Measurements from ENCODE around the gene ALK. TPM values are rescaled to one million over a fixed set of nuclear protein-coding genes. Genes with fewer than 3 reads are reported as not detected.

ALK gene
- polyA plus RNA-seq, 1 of the 3 experiments (the other 2 are of a cell fraction) = 0.30 TPM

DNA sequence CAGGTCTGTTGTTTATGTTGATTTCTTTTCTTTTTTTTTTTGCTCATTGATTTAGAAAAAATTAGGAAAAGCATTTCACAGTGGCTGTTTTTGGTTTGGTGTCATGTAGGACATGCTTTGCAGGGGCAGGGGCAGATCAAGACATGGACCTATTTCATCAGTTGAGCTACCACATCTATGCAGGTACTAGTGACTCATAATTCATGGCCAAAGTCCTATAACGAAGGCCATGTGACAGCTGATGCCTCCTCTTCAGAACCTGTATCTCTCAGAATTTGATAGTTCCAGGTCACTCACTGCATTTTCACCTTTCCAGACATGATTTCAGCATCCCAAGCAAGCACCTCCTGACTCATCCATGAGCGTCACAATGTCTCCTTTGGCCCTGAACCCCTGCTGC lies 195.8 kb downstream of the ALK start:
- no peak for DNase-seq
- 7% methylated on average over 2 of the region's 2 CpGs for WGBS (ENCODE audit: low lambda C conversion rate)
- no peaks in the 10 kb centered on the region for H3K79me2 ChIP-seq (ENCODE audit: insufficient read depth)
- peaks cover 8% of the 10 kb centered on the region; the same call in 1 of the 2 replicates for H3K27me3 ChIP-seq (ENCODE audit: insufficient read depth)
- no peak overlapping the region for H3K9ac ChIP-seq
- H2AFZ ChIP-seq (ENCODE audit: low read depth) = no peak overlapping the region
- H3K36me3 ChIP-seq (replicated peaks in 1 of 2; ENCODE audit: control insufficient read depth in 1 of 2, insufficient read depth in 2 of 2, low read length in 1 of 2) = no peaks in the 10 kb centered on the region
- peaks cover 0 to 52% of the 10 kb centered on the region in 2 experiments; a peak in 2 of 4 replicates for H3K4me1 ChIP-seq (ENCODE audit: control insufficient read depth in 1 of 2, insufficient read depth in 2 of 2, low read depth in 1 of 2, low read length in 1 of 2)
- TF ChIP-seq EZH2phosphoT487 (IDR thresholded peaks at IDR 0.05; ENCODE audit: borderline replicate concordance, low read depth) (no peak), CTCF (IDR thresholded peaks at IDR 0.05) (no peak), REST (IDR thresholded peaks at IDR 0.05; ENCODE audit: low read depth, low read length) (no peak), USF2 (IDR thresholded peaks at IDR 0.05; ENCODE audit: borderline replicate concordance, low read depth, low read length) (no peak), MAX (IDR thresholded peaks at IDR 0.05; ENCODE audit: low read depth) (no peak)
- ChIA-PET CTCF (interaction anchor here (1.1 to 2.6 kb wide), 3 partner anchors 9 to 20 kb away, joined by 3 to 10 read pairs (median 6); no protein-coding TSS in a partner anchor), POLR2A (no interaction called here)
- H4K20me1 ChIP-seq (ENCODE audit: insufficient read depth) = no peaks in the 10 kb centered on the region
- no peaks in the 10 kb centered on the region for H3F3A ChIP-seq (replicated peaks; ENCODE audit: insufficient read depth)
- no peak overlapping the region for H3K4me2 ChIP-seq
- H3K27ac ChIP-seq (ENCODE audit: low read depth in 2 of 2, low read length in 1 of 2) = no peak overlapping the region; a peak in 1 of 4 replicates
- no peak overlapping the region for H3K4me3 ChIP-seq (ENCODE audit: low read depth in 2 of 2, low read length in 1 of 2)
- H3K9me3 ChIP-seq = no peaks in the 10 kb centered on the region
- H3K9me2 ChIP-seq = no peaks in the 10 kb centered on the region

- 75% methylated on average over 3 of the region's 3 CpGs for WGBS (ENCODE audit: low lambda C conversion rate)
- H2AFZ ChIP-seq (ENCODE audit: low read depth) = no peak overlapping the region
- no peaks in the 10 kb centered on the region for H4K20me1 ChIP-seq (ENCODE audit: insufficient read depth)
- no peak overlapping the region for H3K9ac ChIP-seq
- CTCF ChIA-PET = interaction anchor here (1.0 to 1.7 kb wide), 3 partner anchors 9 to 348 kb away, joined by 4 to 5 read pairs (median 5); no protein-coding TSS in a partner anchor
- no peaks in the 10 kb centered on the region for H3F3A ChIP-seq (replicated peaks; ENCODE audit: insufficient read depth)
- H3K27me3 ChIP-seq (ENCODE audit: insufficient read depth) = peaks cover 8% of the 10 kb centered on the region; the same call in 1 of the 2 replicates
- H3K4me2 ChIP-seq = no peak overlapping the region
- H3K9me2 ChIP-seq = no peaks in the 10 kb centered on the region
- H3K36me3 ChIP-seq (replicated peaks in 1 of 2; ENCODE audit: control insufficient read depth in 1 of 2, insufficient read depth in 2 of 2, low read length in 1 of 2) = no peaks in the 10 kb centered on the region
- H3K4me3 ChIP-seq (ENCODE audit: low read depth in 2 of 2, low read length in 1 of 2) = no peak overlapping the region
- no peaks in the 10 kb centered on the region for H3K79me2 ChIP-seq (ENCODE audit: insufficient read depth)
- POLR2A ChIA-PET = interaction anchor here (0.9 to 1.4 kb wide), 2 partner anchors 74 to 243 kb away, joined by 4 read pairs; no protein-coding TSS in a partner anchor
- no peaks in the 10 kb centered on the region for H3K9me3 ChIP-seq
- no peak for DNase-seq
- peaks cover 0 to 50% of the 10 kb centered on the region in 2 experiments; a peak in 2 of 4 replicates for H3K4me1 ChIP-seq (ENCODE audit: control insufficient read depth in 1 of 2, insufficient read depth in 2 of 2, low read depth in 1 of 2, low read length in 1 of 2)
- peak overlapping the region in 1 of 2 experiments; percentile 39; a peak in 1 of 4 replicates for H3K27ac ChIP-seq (ENCODE audit: low read depth in 2 of 2, low read length in 1 of 2)
- no peak for TF ChIP-seq EZH2phosphoT487 (IDR thresholded peaks at IDR 0.05; ENCODE audit: borderline replicate concordance, low read depth)
- no peak for TF ChIP-seq USF1 (IDR thresholded peaks at IDR 0.05; ENCODE audit: borderline replicate concordance, low read depth)
- no peak for TF ChIP-seq SMC3 (IDR thresholded peaks at IDR 0.05; ENCODE audit: low read depth, low read length)
- TF ChIP-seq NFIC (IDR thresholded peaks at IDR 0.05; ENCODE audit: borderline replicate concordance) = no peak
- no peak for TF ChIP-seq RCOR1 (IDR thresholded peaks at IDR 0.05; ENCODE audit: low read length)
- TF ChIP-seq, protein P1, sequence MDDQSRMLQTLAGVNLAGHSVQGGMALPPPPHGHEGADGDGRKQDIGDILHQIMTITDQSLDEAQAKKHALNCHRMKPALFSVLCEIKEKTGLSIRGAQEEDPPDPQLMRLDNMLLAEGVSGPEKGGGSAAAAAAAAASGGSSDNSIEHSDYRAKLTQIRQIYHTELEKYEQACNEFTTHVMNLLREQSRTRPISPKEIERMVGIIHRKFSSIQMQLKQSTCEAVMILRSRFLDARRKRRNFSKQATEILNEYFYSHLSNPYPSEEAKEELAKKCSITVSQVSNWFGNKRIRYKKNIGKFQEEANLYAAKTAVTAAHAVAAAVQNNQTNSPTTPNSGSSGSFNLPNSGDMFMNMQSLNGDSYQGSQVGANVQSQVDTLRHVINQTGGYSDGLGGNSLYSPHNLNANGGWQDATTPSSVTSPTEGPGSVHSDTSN (IDR thresholded peaks at IDR 0.05) = no peak
- TF ChIP-seq REST (IDR thresholded peaks at IDR 0.05; ENCODE audit: low read depth, low read length) = no peak
- TF ChIP-seq GATA2 (CRISPR knock-in tag; IDR thresholded peaks at IDR 0.05) = no peak
- TF ChIP-seq TEAD4 (IDR thresholded peaks at IDR 0.05; ENCODE audit: borderline replicate concordance, insufficient read depth) = no peak
Observed at GRCh38 chr2:29724282-29724681, 197.1 kb downstream of the ALK start.
